ENCODE measurements around the gene DNER. TPM values are rescaled to one million over a fixed set of nuclear protein-coding genes. Genes with fewer than 3 reads are reported as not detected.

DNER gene
- polyA plus RNA-seq, 1 of the 3 experiments (the other 2 are of a cell fraction), result 1.4 TPM

DNA sequence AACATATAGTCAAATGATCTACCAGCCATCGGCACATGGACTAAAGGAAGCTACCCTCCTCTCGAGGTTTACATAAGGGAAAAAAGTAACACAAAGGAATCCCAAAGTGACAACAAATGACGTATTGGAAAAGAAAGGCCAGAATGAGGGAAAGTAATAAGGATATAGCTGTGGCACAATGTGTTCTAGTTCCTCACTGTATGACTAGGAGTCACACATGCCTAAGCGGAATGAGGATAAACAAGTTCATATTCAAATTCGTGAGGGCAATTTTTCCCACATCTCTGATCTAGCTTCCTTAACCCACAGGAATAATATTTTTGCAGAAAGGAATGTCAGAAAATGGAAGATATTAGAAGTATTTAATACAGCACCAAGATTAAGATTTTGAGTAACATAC lies 281.0 kb downstream of the DNER start:
- 91% methylated on average over 5 of the region's 5 CpGs for WGBS (ENCODE audit: low lambda C conversion rate)

More for the DNA sequence above, 281.0 kb downstream of the DNER start:
- no peaks in the 10 kb centered on the region for H3F3A ChIP-seq (replicated peaks; ENCODE audit: insufficient read depth)
- H3K4me3 ChIP-seq (ENCODE audit: low read depth in 2 of 2, low read length in 1 of 2), result no peak overlapping the region
- no peaks in the 10 kb centered on the region for H3K79me2 ChIP-seq (ENCODE audit: insufficient read depth)
- H3K27ac ChIP-seq (ENCODE audit: low read depth in 2 of 2, low read length in 1 of 2), result no peak overlapping the region
- no peak for DNase-seq
- ChIA-PET CTCF (interaction anchor here (1.0 to 3.7 kb wide), 3 partner anchors 12 to 282 kb away, joined by 3 to 40 read pairs (median 18); partner anchors contain the start of gene DNER), POLR2A (no interaction called here)
- H3K4me1 ChIP-seq (ENCODE audit: control insufficient read depth in 1 of 2, insufficient read depth in 2 of 2, low read depth in 1 of 2, low read length in 1 of 2), result no peaks in the 10 kb centered on the region
- H3K9me3 ChIP-seq, result no peaks in the 10 kb centered on the region
- no peaks in the 10 kb centered on the region for H3K9me2 ChIP-seq
- H2AFZ ChIP-seq (ENCODE audit: low read depth), result no peak overlapping the region
- no peak overlapping the region for H3K4me2 ChIP-seq
- H3K27me3 ChIP-seq (ENCODE audit: insufficient read depth), result no peaks in the 10 kb centered on the region
- no peaks in the 10 kb centered on the region for H4K20me1 ChIP-seq (ENCODE audit: insufficient read depth)
- H3K9ac ChIP-seq, result no peak overlapping the region
- no peaks in the 10 kb centered on the region for H3K36me3 ChIP-seq (replicated peaks in 1 of 2; ENCODE audit: control insufficient read depth in 1 of 2, insufficient read depth in 2 of 2, low read length in 1 of 2)
- no peak for TF ChIP-seq RXRA (IDR thresholded peaks at IDR 0.05; ENCODE audit: borderline replicate concordance, low read depth)
- TF ChIP-seq TAF1 (IDR thresholded peaks at IDR 0.05; ENCODE audit: borderline replicate concordance, low read depth, low read length), result no peak
- TF ChIP-seq NFIC (IDR thresholded peaks at IDR 0.05; ENCODE audit: borderline replicate concordance), result no peak
- TF ChIP-seq, protein P1, sequence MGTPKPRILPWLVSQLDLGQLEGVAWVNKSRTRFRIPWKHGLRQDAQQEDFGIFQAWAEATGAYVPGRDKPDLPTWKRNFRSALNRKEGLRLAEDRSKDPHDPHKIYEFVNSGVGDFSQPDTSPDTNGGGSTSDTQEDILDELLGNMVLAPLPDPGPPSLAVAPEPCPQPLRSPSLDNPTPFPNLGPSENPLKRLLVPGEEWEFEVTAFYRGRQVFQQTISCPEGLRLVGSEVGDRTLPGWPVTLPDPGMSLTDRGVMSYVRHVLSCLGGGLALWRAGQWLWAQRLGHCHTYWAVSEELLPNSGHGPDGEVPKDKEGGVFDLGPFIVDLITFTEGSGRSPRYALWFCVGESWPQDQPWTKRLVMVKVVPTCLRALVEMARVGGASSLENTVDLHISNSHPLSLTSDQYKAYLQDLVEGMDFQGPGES (IDR thresholded peaks at IDR 0.05; ENCODE audit: low read depth, low read length), result no peak
- TF ChIP-seq REST (IDR thresholded peaks at IDR 0.05; ENCODE audit: low read depth, low read length), result no peak
- TF ChIP-seq ELF1 (IDR thresholded peaks at IDR 0.05), result no peak
- no peak for TF ChIP-seq JUND (IDR thresholded peaks at IDR 0.05)
- no peak for TF ChIP-seq RAD21 (IDR thresholded peaks at IDR 0.05; ENCODE audit: low read length)
- TF ChIP-seq SMC3 (IDR thresholded peaks at IDR 0.05; ENCODE audit: low read depth, low read length), result no peak
- TF ChIP-seq MXI1 (IDR thresholded peaks at IDR 0.05; ENCODE audit: low read depth, low read length), result no peak
- TF ChIP-seq, protein P2, sequence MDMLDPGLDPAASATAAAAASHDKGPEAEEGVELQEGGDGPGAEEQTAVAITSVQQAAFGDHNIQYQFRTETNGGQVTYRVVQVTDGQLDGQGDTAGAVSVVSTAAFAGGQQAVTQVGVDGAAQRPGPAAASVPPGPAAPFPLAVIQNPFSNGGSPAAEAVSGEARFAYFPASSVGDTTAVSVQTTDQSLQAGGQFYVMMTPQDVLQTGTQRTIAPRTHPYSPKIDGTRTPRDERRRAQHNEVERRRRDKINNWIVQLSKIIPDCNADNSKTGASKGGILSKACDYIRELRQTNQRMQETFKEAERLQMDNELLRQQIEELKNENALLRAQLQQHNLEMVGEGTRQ (IDR thresholded peaks at IDR 0.05; ENCODE audit: borderline replicate concordance, low read depth, low read length), result no peak
- no peak for TF ChIP-seq CHD2 (IDR thresholded peaks at IDR 0.05; ENCODE audit: low read length, partially characterized antibody)
- TF ChIP-seq, protein P3, sequence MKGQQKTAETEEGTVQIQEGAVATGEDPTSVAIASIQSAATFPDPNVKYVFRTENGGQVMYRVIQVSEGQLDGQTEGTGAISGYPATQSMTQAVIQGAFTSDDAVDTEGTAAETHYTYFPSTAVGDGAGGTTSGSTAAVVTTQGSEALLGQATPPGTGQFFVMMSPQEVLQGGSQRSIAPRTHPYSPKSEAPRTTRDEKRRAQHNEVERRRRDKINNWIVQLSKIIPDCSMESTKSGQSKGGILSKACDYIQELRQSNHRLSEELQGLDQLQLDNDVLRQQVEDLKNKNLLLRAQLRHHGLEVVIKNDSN (IDR thresholded peaks at IDR 0.05; ENCODE audit: borderline replicate concordance, low read depth), result no peak
- TF ChIP-seq TEAD4 (IDR thresholded peaks at IDR 0.05; ENCODE audit: borderline replicate concordance, insufficient read depth), result no peak
- TF ChIP-seq YY1 (IDR thresholded peaks at IDR 0.05; ENCODE audit: low read depth), result no peak
- TF ChIP-seq EP300 (IDR thresholded peaks at IDR 0.05; ENCODE audit: borderline replicate concordance in 1 of 2, low read depth in 1 of 2, low read length in 1 of 2), result no peak
- TF ChIP-seq FOXM1 (IDR thresholded peaks at IDR 0.05; ENCODE audit: low read depth), result no peak
- no peak for TF ChIP-seq GABPA (IDR thresholded peaks at IDR 0.05; ENCODE audit: low read depth)
- no peak for TF ChIP-seq FOXJ3 (CRISPR knock-in tag; IDR thresholded peaks at IDR 0.05)
